HEK293 (cell line): Measurements from ENCODE around the gene TTC13.

Source experiments
- REPIN1 ChIP-seq: fragments of 450-650 bp; formaldehyde crosslinking; IDR thresholded peaks from 2 replicates; pipeline ENCODE4 v1.5.1; 2017; ENCODE audit warnings: missing biosample characterization, missing genetic modification characterization, low read depth
- YY1 ChIP-seq: fragments of 450-650 bp; formaldehyde crosslinking; IDR thresholded peaks from 2 replicates; pipeline ENCODE4 v1.5.1; 2018; ENCODE audit warnings: missing biosample characterization, missing genetic modification characterization
- ZBTB7A ChIP-seq: fragments of 450-650 bp; formaldehyde crosslinking; IDR thresholded peaks from 2 replicates; pipeline ENCODE4 v1.5.1; 2016; ENCODE audit warnings: low read depth, missing biosample characterization, missing genetic modification characterization
- ZNF140 ChIP-seq: fragments of 450-650 bp; formaldehyde crosslinking; IDR thresholded peaks from 2 replicates; pipeline ENCODE4 v1.5.1; 2016; ENCODE audit warnings: missing biosample characterization, missing genetic modification characterization
- ZNF19 ChIP-seq: fragments of 450-650 bp; formaldehyde crosslinking; IDR thresholded peaks from 2 replicates; pipeline ENCODE4; 2016; ENCODE audit warnings: missing biosample characterization, missing genetic modification characterization, low read depth
- ZNF24 ChIP-seq: fragments of 450-650 bp; formaldehyde crosslinking; IDR thresholded peaks from 2 replicates; pipeline ENCODE4 v1.5.1; 2016; ENCODE audit warnings: missing biosample characterization, missing genetic modification characterization
- ZNF335 ChIP-seq: fragments of 450-650 bp; formaldehyde crosslinking; conservative IDR thresholded peaks from 2 replicates; pipeline ENCODE4 v1.5.1; 2016; ENCODE audit warnings: missing biosample characterization, missing genetic modification characterization
- ZNF529 ChIP-seq: fragments of 450-650 bp; formaldehyde crosslinking; IDR thresholded peaks from 2 replicates; pipeline ENCODE4 v1.5.1; 2017; ENCODE audit warnings: missing genetic modification characterization, missing biosample characterization; ENCODE audit not compliant: insufficient replicate concordance
- TF ChIP-seq, protein P1 (sequence below): fragments of 450-650 bp; formaldehyde crosslinking; IDR thresholded peaks from 2 replicates; pipeline ENCODE4 v1.5.1; 2016; ENCODE audit warnings: missing biosample characterization, missing genetic modification characterization
- TF ChIP-seq, protein P2 (sequence below): fragments of 450-650 bp; formaldehyde crosslinking; IDR thresholded peaks from 2 replicates; pipeline ENCODE4 v1.5.1; 2016; ENCODE audit warnings: missing biosample characterization, missing genetic modification characterization
- TF ChIP-seq, protein P3 (sequence below): fragments of 450-650 bp; formaldehyde crosslinking; IDR thresholded peaks from 2 replicates; pipeline ENCODE4 v1.5.1; 2016; ENCODE audit warnings: missing biosample characterization, missing genetic modification characterization

DNA sequence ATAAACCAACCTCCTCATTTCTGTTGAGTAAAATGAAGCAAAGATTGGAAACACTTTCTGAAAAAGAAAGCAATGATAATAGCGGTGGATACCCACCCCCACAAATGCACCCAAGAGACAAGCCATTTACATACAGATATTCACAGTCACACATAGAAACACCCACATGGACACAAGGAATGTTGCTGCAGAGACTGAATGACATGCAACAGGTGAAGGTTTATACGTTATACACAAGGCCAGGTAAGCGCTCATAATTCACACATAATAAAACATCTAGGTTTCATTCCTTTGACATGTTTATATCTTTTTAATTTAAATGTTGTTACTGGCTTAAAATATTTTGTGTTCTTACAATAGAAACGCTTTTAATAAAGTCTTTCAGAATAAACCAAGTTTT lies 21.5 kb upstream of the TTC13 start:
- no peak for TF ChIP-seq YY1 (tag by site-specific recombination)
- TF ChIP-seq, protein P1, sequence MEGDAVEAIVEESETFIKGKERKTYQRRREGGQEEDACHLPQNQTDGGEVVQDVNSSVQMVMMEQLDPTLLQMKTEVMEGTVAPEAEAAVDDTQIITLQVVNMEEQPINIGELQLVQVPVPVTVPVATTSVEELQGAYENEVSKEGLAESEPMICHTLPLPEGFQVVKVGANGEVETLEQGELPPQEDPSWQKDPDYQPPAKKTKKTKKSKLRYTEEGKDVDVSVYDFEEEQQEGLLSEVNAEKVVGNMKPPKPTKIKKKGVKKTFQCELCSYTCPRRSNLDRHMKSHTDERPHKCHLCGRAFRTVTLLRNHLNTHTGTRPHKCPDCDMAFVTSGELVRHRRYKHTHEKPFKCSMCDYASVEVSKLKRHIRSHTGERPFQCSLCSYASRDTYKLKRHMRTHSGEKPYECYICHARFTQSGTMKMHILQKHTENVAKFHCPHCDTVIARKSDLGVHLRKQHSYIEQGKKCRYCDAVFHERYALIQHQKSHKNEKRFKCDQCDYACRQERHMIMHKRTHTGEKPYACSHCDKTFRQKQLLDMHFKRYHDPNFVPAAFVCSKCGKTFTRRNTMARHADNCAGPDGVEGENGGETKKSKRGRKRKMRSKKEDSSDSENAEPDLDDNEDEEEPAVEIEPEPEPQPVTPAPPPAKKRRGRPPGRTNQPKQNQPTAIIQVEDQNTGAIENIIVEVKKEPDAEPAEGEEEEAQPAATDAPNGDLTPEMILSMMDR (tag by site-specific recombination), result no peak
- TF ChIP-seq ZNF529 (tag by site-specific recombination), result no peak
- TF ChIP-seq, protein P2, sequence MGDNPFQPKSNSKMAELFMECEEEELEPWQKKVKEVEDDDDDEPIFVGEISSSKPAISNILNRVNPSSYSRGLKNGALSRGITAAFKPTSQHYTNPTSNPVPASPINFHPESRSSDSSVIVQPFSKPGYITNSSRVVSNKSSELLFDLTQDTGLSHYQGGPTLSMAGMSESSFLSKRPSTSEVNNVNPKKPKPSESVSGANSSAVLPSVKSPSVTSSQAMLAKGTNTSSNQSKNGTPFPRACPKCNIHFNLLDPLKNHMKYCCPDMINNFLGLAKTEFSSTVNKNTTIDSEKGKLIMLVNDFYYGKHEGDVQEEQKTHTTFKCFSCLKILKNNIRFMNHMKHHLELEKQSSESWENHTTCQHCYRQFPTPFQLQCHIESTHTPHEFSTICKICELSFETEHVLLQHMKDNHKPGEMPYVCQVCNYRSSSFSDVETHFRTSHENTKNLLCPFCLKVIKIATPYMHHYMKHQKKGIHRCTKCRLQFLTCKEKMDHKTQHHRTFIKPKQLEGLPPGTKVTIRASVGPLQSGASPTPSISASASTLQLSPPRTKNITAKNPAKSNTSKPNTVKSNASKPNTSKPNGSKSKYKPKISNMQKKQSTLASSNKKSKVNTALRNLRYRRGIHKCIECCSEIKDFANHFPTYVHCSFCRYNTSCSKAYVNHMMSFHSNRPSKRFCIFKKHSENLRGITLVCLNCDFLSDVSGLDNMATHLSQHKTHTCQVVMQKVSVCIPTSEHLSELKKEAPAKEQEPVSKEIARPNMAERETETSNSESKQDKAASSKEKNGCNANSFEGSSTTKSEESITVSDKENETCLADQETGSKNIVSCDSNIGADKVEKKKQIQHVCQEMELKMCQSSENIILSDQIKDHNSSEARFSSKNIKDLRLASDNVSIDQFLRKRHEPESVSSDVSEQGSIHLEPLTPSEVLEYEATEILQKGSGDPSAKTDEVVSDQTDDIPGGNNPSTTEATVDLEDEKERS, result no peak
- TF ChIP-seq ZBTB7A (tag by site-specific recombination), result no peak
- TF ChIP-seq, protein P3, sequence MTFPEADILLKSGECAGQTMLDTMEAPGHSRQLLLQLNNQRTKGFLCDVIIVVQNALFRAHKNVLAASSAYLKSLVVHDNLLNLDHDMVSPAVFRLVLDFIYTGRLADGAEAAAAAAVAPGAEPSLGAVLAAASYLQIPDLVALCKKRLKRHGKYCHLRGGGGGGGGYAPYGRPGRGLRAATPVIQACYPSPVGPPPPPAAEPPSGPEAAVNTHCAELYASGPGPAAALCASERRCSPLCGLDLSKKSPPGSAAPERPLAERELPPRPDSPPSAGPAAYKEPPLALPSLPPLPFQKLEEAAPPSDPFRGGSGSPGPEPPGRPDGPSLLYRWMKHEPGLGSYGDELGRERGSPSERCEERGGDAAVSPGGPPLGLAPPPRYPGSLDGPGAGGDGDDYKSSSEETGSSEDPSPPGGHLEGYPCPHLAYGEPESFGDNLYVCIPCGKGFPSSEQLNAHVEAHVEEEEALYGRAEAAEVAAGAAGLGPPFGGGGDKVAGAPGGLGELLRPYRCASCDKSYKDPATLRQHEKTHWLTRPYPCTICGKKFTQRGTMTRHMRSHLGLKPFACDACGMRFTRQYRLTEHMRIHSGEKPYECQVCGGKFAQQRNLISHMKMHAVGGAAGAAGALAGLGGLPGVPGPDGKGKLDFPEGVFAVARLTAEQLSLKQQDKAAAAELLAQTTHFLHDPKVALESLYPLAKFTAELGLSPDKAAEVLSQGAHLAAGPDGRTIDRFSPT (tag by site-specific recombination), result no peak
- TF ChIP-seq ZNF19 (tag by site-specific recombination), result no peak
- no peak for TF ChIP-seq REPIN1 (tag by site-specific recombination)
- TF ChIP-seq ZNF335, result no peak
- no peak for TF ChIP-seq ZNF140 (tag by site-specific recombination)
- TF ChIP-seq ZNF24 (tag by site-specific recombination), result no peak
